Neural progenitor cell (in vitro differentiated cells): ENCODE results near the gene P2RY6.

Experiments
- CTCF ChIP-seq: fragments of 200-600 bp; sonication (generic); IDR thresholded peaks from 2 replicates; pipeline ENCODE4 v1.5.1; 2017; ENCODE audit warnings: antibody characterized with exemption, mild to moderate bottlenecking
- EZH2 ChIP-seq: fragments of 200-600 bp; sonication (generic); IDR thresholded peaks from 2 replicates; pipeline ENCODE4 v1.6.1; 2017; ENCODE audit warnings: antibody characterized with exemption, mild to moderate bottlenecking, moderate library complexity

DNA sequence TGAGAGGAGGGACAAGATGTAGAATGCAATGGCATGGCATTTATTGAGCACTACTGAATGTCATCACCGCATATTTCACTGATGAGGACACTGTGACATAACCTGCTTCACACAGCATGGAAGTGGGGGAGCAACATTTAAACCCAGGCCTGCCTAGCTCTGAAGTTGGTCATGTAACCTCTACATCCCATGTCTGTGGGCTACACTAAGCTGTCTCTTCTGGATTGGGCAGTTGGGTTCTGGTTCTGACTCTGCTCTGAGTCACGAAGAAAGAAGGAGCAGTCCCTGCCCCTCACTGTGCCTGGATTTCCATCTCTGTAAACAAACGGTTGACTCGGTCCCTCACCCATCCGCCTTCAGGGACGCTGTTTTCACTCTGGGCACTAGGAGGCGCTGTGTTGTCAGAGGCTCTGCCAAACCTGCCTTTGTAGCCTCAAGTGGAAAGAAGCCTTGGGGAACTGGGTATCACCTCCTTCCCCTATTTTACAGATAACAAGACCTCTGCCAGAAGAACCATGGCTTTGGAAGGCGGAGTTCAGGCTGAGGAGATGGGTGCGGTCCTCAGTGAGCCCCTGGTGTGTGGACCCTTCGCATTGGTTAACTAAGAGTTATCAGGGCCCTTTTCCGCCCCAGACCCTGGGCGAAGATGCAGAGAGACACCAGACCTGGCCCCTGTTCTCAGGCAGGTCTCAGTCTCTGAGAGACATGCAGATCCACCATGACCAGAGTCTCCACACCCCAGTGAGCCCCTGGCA lies 23.3 kb downstream of the P2RY6 start:
- TF ChIP-seq CTCF = peak; percentile 98
- no peak for TF ChIP-seq EZH2
